Measurements from ENCODE around the gene GRK6. TPM values are rescaled to one million over a fixed set of nuclear protein-coding genes. Genes with fewer than 3 reads are reported as not detected.

GRK6 gene
- total and polyA plus RNA-seq, 9 of the 15 experiments (the other 6 are each of a cell fraction or from before 2014, with no cell fraction given): 0.63 to 122 (median 44.5) TPM

- TF ChIP-seq POLR2G (IDR thresholded peaks at IDR 0.05; ENCODE audit: low read depth, low read length) (no peak; the same call in 1 of the 2 replicates), ZNF282 (CRISPR knock-in tag; IDR thresholded peaks at IDR 0.05) (no peak), ZNF12 (CRISPR knock-in tag; IDR thresholded peaks at IDR 0.05) (no peak), NCOR1 (IDR thresholded peaks at IDR 0.05) (peak; percentile 39; the same call in 1 of the 2 replicates), ARID1B (IDR thresholded peaks at IDR 0.05) (peak; percentile 69), ELK1 (CRISPR knock-in tag; IDR thresholded peaks at IDR 0.05) (no peak), GABPA (tag; conservative IDR thresholded peaks at IDR 0.05; ENCODE audit: low read depth) (no peak), CGGBP1 (CRISPR knock-in tag; IDR thresholded peaks at IDR 0.05) (no peak), SRSF9 (IDR thresholded peaks at IDR 0.05; ENCODE audit: borderline replicate concordance, low read depth, low read length) (no peak), THAP12 (CRISPR knock-in tag; IDR thresholded peaks at IDR 0.05) (0 out of 2 replicates have a peak, but pooled peaks have one; percentile 27), ZNF3 (CRISPR knock-in tag; IDR thresholded peaks at IDR 0.05) (no peak), BCL6 (CRISPR knock-in tag; IDR thresholded peaks at IDR 0.05) (no peak), ZNF609 (CRISPR knock-in tag; IDR thresholded peaks at IDR 0.05; ENCODE audit: borderline replicate concordance) (no peak), EP300 (IDR thresholded peaks at IDR 0.05; ENCODE audit: low read length) (peak; percentile 28; the same call in 1 of the 2 replicates), ZNF512 (tag; IDR thresholded peaks at IDR 0.05) (peak; percentile 100), MCM5 (IDR thresholded peaks at IDR 0.05; ENCODE audit: low read depth) (no peak), HOXB6 (CRISPR knock-in tag; IDR thresholded peaks at IDR 0.05; ENCODE audit: borderline replicate concordance) (0 out of 2 replicates have a peak, but pooled peaks have one; percentile 3)
Measured at GRCh38 chr5:177378884-177379883, 47.3 kb upstream of the GRK6 start (continued).

Data from K562 (cell line).